ENCODE data around the gene ALOX15. TPM values are rescaled to one million over a fixed set of nuclear protein-coding genes. Genes with fewer than 3 reads are reported as not detected.

Gene ALOX15
- total RNA-seq, 2 donors from 2014 or later: not detected

DNA sequence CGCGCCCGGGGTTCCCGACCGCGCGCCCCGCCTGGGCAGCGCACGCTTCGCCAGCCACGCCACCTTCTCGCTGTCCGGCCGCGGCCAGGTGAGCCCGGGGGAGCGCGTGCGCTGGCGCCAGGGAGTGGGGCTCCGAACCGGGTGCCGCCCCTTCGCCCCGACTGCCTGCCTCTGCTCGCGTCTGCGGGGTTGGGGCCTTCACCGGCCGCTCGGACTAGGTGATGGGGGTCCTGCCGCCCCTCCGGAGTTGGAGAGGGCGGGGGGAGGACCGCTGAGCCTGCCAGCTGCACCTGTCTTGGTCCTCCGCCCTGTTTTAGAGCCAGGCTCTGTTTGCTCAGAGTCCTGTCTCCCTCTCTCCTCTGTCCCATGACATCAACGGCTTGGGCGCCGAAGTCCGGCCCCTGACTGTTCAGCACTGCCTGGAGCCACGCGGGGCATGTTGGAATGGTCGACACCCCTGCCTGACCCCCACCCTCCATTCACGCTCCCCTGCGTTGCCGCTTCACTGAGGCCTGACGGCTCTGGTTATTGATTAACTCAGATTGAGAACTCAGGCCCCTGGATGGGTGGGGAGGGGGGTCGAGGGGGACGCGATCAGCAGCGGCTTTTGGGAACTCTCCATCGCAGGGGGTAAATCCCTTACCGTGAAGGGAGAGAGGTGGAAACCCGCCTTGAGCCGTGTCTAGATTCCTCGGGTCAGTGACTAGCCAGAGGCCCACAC, 56.4 kb downstream of the ALOX15 start:
- peak overlapping the region; percentile 50 for H3K4me3 Mint-ChIP-seq
- H3K36me3 Mint-ChIP-seq (ENCODE audit: low read depth): no peaks in the 10 kb centered on the region
- no peak overlapping the region for H3K27ac Mint-ChIP-seq
- no peaks in the 10 kb centered on the region for H3K9me3 Mint-ChIP-seq
- H3K4me1 Mint-ChIP-seq: peaks cover 5% of the 10 kb centered on the region
- Histone ChIP-seq H3K4me3 (ENCODE audit: low read length) (no peak overlapping the region), H3K27ac (ENCODE audit: low read depth, low read length) (no peak overlapping the region), H3K9ac (ENCODE audit: extremely low read depth, low read length, poor library complexity, severe bottlenecking) (no peak overlapping the region), H3K36me3 (ENCODE audit: control insufficient read depth, insufficient read depth, low read length) (no peaks in the 10 kb centered on the region), H3K27me3 (ENCODE audit: control insufficient read depth, insufficient read depth, low read length, poor library complexity, severe bottlenecking) (peaks cover 50% of the 10 kb centered on the region), H3K4me1 (ENCODE audit: control insufficient read depth, insufficient read depth, low read length) (no peaks in the 10 kb centered on the region), H3K9me3 (ENCODE audit: control insufficient read depth, low read length) (no peaks in the 10 kb centered on the region)
- 16 to 21% methylated on average over 39 to 57 of the region's 57 CpGs for WGBS, 2 experiments (ENCODE audit: insufficient coverage in 1 of 2, insufficient read length in 1 of 2)
- TF ChIP-seq, protein P1, sequence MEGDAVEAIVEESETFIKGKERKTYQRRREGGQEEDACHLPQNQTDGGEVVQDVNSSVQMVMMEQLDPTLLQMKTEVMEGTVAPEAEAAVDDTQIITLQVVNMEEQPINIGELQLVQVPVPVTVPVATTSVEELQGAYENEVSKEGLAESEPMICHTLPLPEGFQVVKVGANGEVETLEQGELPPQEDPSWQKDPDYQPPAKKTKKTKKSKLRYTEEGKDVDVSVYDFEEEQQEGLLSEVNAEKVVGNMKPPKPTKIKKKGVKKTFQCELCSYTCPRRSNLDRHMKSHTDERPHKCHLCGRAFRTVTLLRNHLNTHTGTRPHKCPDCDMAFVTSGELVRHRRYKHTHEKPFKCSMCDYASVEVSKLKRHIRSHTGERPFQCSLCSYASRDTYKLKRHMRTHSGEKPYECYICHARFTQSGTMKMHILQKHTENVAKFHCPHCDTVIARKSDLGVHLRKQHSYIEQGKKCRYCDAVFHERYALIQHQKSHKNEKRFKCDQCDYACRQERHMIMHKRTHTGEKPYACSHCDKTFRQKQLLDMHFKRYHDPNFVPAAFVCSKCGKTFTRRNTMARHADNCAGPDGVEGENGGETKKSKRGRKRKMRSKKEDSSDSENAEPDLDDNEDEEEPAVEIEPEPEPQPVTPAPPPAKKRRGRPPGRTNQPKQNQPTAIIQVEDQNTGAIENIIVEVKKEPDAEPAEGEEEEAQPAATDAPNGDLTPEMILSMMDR (conservative IDR thresholded peaks at IDR 0.05): no peak
- H3K27me3 Mint-ChIP-seq (ENCODE audit: insufficient read depth): peaks cover 59% of the 10 kb centered on the region
- peak; percentile 78 for DNase-seq

DNA sequence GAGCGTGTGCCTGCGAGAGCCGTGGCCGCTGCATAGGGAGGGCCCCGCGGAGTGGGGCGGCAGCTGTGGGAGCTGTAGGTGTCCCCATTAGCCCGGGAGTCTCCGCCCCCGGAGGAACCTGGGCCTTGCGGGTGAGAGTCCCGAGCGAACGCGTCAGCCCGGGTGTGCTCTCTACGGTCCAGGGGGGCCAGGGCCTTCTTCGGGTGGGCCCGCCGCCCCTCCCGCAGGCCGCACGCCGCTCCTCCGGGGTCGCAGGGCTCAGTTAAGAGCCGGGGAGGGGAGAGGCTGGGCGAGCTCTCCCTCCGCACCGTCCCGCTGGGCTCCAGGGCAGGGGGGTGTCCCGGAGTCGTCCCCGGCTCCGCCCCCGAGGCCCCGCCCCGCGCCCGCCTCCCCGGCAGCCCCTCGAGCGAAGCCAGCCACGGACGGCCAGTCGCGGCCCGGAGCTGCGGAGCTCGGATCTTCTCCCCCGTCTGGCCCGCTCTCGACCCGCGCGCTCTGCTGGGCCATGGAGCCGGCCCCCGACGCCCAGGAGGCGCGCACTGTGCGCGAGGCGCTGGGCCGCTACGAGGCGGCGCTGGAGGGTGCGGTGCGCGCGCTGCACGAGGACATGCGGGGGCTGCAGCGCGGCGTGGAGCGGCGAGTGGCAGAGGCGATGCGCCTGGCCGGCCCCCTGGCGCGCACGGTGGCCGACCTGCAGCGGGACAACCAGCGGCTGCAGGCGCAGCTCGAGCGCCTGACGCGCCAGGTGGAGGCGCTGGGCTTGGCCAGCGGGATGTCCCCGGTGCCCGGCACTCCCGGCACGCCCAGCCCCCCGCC, 57.2 kb downstream of the ALOX15 start, which contains the start of gene SMTNL2:
Gene SMTNL2, plus strand, starts transcription at position 429 of the 816 bp plus-strand sequence. Its CDS starts 77 bp downstream, at position 506.
- H3K27me3 ChIP-seq (ENCODE audit: control insufficient read depth, insufficient read depth, low read length, poor library complexity, severe bottlenecking): peaks cover 50% of the 10 kb centered on the region
- TF ChIP-seq, protein P1 (conservative IDR thresholded peaks at IDR 0.05): no peak
- H3K4me1 ChIP-seq (ENCODE audit: control insufficient read depth, insufficient read depth, low read length): no peaks in the 10 kb centered on the region
- no peaks in the 10 kb centered on the region for H3K36me3 ChIP-seq (ENCODE audit: control insufficient read depth, insufficient read depth, low read length)
- no peak within 1 kb of the TSS for H3K27ac ChIP-seq (ENCODE audit: low read depth, low read length)
- no peak within 1 kb of the TSS for H3K9ac ChIP-seq (ENCODE audit: extremely low read depth, low read length, poor library complexity, severe bottlenecking)
- H3K9me3 ChIP-seq (ENCODE audit: control insufficient read depth, low read length): no peaks in the 10 kb centered on the region
- Mint-ChIP-seq H3K9me3 (no peaks in the 10 kb centered on the region), H3K27me3 (ENCODE audit: insufficient read depth) (peaks cover 60% of the 10 kb centered on the region), H3K36me3 (ENCODE audit: low read depth) (no peaks in the 10 kb centered on the region), H3K4me1 (peaks cover 5% of the 10 kb centered on the region), H3K4me3 (peak within 1 kb of the TSS; percentile 56), H3K27ac (no peak within 1 kb of the TSS)
- H3K4me3 ChIP-seq (ENCODE audit: low read length): peak within 1 kb of the TSS; percentile 71
- 0 to 1% methylated on average over 33 to 100 of the region's 100 CpGs for whole genome bisulfite sequencing, 2 experiments (ENCODE audit: insufficient coverage in 1 of 2, insufficient read length in 1 of 2)
- DNase-seq: peak; percentile 87

DNA sequence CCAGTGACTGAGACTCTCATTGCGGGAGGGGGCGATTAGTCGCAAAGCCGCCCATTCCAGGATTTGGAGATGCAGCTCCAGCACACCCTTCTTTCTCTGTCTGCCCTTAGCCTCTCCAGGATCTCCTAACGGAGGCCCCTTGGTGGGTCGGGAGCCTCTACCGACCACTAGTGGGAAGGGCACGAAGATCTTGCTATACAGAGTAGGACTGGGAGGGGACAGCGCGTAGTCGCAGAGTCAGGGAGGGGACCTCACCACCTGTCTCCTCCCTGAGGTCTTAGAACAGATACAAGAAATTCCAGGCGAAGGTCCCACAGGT, 57.7 kb downstream of the ALOX15 start:
- H3K27me3 ChIP-seq (ENCODE audit: control insufficient read depth, insufficient read depth, low read length, poor library complexity, severe bottlenecking): peaks cover 50% of the 10 kb centered on the region
- Mint-ChIP-seq H3K9me3 (no peaks in the 10 kb centered on the region), H3K4me1 (peaks cover 5% of the 10 kb centered on the region), H3K4me3 (peak overlapping the region; percentile 56), H3K27me3 (ENCODE audit: insufficient read depth) (peaks cover 60% of the 10 kb centered on the region), H3K36me3 (ENCODE audit: low read depth) (no peaks in the 10 kb centered on the region), H3K27ac (no peak overlapping the region)
- no peaks in the 10 kb centered on the region for H3K36me3 ChIP-seq (ENCODE audit: control insufficient read depth, insufficient read depth, low read length)
- peak; percentile 86 for DNase-seq
- 25 to 27% methylated on average over 4 to 12 of the region's 12 CpGs for WGBS, 2 experiments (ENCODE audit: insufficient coverage in 1 of 2, insufficient read length in 1 of 2)
- H3K9ac ChIP-seq (ENCODE audit: extremely low read depth, low read length, poor library complexity, severe bottlenecking): no peak overlapping the region
- peak overlapping the region; percentile 71 for H3K4me3 ChIP-seq (ENCODE audit: low read length)
- H3K4me1 ChIP-seq (ENCODE audit: control insufficient read depth, insufficient read depth, low read length): no peaks in the 10 kb centered on the region
- no peak overlapping the region for H3K27ac ChIP-seq (ENCODE audit: low read depth, low read length)
- no peaks in the 10 kb centered on the region for H3K9me3 ChIP-seq (ENCODE audit: control insufficient read depth, low read length)
- TF ChIP-seq, protein P1 (conservative IDR thresholded peaks at IDR 0.05): peak; percentile 68

Data from endodermal cell (in vitro differentiated cells).